A549 (cell line): ENCODE measurements around the gene RAPGEF4.

Experiments used
- SMC3 ChIP-seq: fragments of >200 bp; sonication (Bioruptor Twin); formaldehyde crosslinking; IDR thresholded peaks from 3 replicates; pipeline ENCODE4 v1.6.1; 2018; ENCODE audit warnings: inconsistent platforms
- TF ChIP-seq, protein P1 (sequence below): fragments of >200 bp; sonication (Bioruptor Twin); formaldehyde crosslinking; IDR thresholded peaks from 3 replicates; pipeline ENCODE4 v1.5.1; 2016

DNA sequence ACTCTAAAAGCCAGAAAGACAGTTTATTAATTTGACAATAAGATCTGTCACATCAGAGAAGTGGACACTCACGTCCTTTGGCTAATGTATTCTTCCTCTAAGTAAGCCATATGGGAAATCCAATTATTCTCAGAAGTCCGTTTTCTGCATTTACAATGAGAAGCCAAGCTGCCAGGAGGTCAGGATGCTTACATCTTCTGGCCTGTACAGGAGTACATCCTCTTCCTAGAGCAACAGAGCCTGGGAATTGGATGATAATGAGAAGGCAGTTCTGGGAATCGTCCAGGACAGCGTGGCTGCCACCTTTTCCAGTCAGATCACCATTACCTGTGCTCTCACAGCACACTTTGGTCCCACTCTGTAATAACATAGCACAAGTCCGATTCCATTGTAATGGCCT lies 5.2 kb downstream of the RAPGEF4 start:
- TF ChIP-seq, protein P1, sequence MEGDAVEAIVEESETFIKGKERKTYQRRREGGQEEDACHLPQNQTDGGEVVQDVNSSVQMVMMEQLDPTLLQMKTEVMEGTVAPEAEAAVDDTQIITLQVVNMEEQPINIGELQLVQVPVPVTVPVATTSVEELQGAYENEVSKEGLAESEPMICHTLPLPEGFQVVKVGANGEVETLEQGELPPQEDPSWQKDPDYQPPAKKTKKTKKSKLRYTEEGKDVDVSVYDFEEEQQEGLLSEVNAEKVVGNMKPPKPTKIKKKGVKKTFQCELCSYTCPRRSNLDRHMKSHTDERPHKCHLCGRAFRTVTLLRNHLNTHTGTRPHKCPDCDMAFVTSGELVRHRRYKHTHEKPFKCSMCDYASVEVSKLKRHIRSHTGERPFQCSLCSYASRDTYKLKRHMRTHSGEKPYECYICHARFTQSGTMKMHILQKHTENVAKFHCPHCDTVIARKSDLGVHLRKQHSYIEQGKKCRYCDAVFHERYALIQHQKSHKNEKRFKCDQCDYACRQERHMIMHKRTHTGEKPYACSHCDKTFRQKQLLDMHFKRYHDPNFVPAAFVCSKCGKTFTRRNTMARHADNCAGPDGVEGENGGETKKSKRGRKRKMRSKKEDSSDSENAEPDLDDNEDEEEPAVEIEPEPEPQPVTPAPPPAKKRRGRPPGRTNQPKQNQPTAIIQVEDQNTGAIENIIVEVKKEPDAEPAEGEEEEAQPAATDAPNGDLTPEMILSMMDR: no peak
- TF ChIP-seq SMC3: no peak
